NCI-H446 (cell line): ENCODE results near the gene POGZ.
A peak's percentile ranks its signal among the peaks of the same experiment; 100 is the strongest.
"Not testable (repeated sequence)": the region's sequence is repeated elsewhere in the genome, so short reads cannot be mapped to it uniquely, and the experiment has no call there.

ENCODE experiments used
- DNase-seq, 2 experiments: peaks; one replicate each; lab custom pipeline; 2025; lab: John Stamatoyannopoulos, UW

POGZ gene

DNA sequence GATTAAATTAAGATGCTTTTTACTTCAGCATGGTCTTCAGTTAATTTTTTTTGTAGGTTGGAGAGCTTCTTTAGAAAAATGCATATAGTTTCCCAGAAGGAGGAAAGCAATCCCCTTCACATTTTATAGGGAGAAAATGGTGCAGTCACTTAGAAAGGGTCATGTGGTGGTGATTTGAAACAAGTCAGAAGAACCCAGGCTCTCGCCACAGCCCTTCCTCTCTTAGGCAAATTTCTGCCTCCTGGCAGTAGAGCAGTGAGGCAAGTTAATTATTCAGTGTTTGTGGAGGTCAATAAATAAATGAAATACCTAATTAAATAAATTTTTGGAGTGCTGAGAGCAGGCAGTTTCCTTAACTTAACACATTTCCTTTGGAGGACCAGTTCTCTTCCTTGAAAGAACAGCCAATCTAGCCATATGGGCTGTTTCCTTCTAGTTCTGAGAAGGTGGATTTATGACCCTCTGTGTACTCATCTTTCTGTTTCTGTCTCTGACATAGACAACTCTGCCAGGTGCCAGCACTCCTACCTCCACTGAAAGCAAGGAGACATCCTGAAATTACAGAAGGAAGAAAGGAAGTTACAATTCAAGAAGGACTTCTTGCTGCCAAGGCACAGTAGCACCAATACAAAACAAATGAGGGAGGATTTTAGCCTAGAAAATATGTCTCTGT, 19.0 kb upstream of the POGZ start:
- DNase-seq, result no peak

- DNase-seq, result no peak
Observed at GRCh38 chr1:151477066-151477465, 17.8 kb upstream of the POGZ start.

DNA sequence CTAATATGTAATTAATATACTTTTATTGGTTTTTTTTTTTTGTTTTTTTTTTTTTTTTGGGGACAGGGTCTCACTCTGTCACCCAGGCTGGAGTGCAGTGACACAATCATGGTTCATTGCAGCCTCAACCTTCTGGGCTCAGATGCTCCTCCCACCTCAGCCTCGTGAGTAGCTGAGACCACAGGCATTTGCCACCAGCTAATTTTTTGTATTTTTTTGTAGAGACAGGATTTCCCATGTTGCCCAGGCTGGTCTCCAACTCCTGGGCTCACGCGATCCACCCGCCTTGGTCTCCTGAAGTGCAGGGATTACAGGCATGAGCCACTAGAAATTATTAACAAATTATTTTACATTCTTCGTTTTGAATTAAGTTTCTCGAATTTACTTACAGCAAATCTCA, 16.8 kb upstream of the POGZ start:
- DNase-seq, result no peak

DNA sequence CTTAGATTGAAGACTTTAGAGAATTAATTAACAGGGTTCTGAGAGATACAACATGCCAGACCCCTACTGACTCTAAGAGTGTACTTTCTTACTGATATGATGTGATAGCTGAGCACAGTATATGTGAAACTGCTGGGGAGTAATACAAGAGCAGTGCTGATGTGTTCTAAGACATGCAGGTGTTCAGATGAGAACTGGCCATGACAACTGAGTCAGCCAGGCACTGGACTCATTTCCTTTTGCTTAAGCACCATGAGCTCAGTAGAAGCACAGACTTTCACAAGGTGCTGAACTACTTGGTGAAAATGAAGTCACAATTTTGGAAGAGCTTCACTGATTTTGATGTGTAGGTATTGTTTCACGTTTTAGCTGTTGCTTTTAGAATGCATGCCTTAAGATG, 15.9 kb upstream of the POGZ start:
- DNase-seq, result no peak

DNA sequence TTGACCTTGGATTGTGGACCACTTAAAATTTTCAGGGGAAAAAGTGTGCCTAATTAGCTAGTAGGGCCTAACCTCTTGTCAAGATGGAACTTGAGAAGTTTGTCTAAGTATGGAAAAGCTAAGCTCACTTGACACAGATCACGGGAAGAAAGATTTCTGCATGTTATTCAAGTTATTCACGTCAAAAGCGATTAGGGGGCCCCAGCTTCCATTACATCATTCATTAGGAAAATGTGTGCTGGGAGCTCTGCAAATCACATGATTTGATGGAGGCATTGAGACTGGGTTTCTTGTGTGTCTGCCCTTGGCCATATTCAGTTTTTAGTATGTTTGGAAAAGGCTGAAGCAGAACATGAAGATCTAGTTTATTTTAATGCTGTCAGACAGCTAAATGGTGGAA, 15.5 kb upstream of the POGZ start:
- no peak for DNase-seq

- no peak for DNase-seq
Observed at GRCh38 chr1:151472856-151473731, 13.8 kb upstream of the POGZ start.

DNA sequence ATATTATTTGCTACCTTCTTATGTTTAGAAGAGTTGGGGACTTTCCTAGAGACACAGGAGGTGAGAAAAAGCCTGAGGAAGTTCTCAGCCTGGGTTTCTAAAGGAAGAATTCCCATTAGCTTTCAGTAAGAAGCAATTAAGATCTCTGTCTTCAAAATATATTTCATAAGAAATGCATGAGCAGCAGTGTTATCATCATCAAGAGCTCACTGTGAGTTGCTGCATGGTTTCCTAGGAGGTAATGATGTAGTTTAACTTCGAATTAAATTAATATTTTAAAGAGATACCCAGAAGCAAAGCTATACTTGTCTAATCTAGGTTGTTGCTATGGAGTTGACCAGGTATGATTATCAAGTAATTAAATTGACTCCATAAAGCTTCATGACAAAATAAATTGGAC, 5.7 kb upstream of the POGZ start:
- DNase-seq, result no peak

- no peak for DNase-seq
Observed at GRCh38 chr1:151461694-151462093, 2.4 kb upstream of the POGZ start.

DNA sequence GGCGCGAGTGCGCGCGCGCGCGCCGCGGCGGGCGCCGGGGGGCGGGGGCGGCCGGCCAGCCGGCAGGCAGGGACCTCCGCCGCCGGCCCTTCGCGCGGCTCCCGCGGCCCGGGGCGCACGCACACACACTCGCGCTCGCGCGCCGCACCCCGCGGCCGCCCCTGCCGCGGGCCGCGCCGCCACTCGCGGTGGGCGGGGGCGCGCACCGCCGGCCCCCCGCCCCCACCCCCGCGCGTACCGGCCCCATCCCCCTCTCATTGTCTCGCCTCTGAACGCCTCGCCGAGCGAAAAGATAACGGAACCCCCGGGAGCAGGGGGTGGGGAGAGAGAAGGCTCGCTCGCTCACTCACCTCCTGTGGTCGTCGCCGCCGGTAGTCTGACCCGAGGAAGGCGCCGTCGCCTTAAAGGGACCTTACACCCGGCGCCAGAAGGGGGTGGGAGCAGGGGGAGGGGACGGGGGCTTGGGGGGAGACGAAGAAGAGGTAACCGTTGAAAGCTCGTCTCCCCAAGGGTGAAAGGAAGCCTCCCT, 428 bp downstream of the POGZ start:
- peak; percentile 72 to 84 for DNase-seq

DNA sequence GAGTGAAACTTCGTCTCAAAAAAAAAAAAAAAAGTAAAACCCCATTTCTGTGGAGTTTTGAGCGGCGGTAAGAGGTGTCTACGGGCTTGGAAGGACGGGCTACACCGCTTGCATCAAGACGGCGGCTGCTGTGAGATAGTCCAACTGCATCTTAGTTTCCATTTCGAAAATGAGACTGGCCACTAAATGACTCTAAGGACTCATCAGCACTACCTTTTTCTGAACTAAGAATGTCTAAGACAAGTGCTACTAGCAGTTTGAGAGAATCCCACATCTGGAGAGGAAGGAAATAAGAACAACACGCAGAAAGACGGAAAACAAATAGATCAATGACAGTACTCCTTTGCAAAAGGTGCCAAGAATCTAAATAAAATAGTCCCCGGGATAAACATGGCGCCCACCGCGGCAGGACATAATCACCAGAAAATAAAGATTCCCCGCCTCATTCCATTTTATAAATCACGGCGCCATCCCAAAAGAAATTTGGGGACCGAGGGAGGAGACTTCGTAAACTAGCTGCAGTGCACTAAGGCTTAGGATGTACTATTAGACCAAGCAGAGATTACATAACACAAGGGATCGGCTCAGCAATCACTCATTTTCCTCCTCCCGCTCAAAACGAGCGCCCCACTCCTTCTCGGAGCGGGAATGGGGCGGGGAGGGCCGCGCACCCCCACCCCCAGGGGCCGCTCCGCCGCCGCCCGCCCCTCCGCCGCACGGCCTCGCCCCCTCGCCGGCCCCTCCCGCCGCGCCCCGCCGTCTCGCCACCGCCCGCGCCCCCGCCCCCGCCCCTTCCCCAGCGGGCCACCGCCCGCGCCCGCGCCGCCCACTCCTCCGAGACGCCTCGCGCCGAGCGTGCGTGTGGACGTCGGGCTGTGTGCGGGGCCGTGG, 1.1 kb downstream of the POGZ start:
- peak; percentile 78 to 80 for DNase-seq

DNA sequence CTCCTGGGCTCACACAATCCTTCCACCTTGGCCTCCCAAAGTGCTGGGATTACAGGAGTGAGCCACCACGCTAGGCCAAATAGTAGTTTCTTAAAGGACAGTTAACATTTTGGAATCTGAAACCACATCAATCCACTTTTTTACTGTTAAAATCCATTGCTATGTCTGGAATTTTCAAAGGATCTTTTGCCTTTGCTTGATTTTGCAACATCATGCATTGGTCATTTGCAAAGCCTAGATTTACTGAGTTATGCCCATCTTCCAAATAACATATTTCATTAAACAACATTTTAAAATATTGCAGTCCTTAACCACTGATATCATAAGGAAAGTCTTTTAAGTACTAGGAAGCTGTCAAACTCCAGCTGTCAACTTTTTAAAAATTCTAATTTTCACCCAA, 3.3 kb downstream of the POGZ start:
- no peak for DNase-seq

- no peak for DNase-seq
Observed at GRCh38 chr1:151455231-151455630, 4.1 kb downstream of the POGZ start.

- no peak for DNase-seq
Observed at GRCh38 chr1:151447696-151448095, 11.6 kb downstream of the POGZ start.

- no peak for DNase-seq
Observed at GRCh38 chr1:151444783-151445177, 14.5 kb downstream of the POGZ start.

DNA sequence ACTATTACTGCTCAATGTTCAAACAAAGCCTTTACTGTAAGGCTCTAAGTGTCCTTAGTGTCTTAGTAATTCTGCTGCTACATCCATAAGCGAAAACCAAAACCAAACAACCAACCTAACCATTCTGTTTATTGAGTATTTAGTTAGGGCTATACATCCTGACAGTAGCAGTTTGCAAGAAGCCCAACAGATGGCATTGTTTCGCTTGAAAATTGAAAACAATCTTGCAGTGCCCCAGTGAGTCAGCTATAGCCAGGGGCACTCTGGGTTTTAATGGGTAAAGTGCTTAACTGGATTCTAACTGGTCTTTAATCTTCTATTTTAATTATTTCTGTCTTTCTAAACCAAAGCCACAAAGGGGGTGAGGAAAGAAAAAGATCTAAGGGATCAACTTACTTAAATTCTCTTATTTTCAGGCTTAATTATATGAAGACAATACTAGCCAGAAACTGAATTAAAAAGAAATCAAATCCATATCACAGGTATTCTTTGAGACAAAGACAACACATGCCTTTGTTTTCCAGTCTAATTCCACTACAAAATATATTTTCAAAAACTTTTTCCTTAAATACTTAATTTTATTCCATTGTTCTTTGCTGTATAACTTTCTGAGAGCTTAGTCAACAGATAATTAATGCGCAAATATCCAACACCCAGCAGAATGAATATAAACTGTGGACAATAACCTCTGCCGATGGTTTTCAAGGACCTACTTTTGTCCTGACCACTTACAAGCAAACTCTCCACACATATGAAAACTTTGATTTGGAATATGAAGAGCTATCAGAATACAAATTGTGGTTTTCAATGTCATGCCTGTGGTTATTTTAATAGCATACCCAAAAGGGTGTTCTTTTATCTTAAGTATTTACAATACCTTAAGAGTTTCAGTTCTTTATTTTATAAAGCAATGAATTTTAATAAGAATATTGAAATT, 15.2 kb downstream of the POGZ start:
- DNase-seq, result peak; percentile 63 to 82

DNA sequence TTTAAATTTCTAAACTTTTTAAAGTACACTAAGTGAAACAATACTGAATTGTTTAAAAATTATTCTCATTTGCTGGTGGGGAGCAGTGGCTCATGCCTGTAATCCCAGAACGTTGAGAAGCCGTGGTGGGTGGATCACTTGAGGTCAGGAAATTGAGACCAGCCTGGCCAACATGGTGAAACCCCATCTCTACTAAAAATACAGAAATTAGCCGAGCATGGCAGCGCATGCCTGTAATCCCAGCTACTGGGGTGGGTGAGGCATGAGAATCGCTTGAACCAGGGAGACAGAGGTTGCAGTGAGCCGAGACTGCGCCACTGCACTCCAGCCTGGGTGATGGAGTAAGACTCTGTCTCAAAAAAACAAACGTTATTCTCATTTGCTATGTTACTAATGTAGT, 21.9 kb downstream of the POGZ start:
- DNase-seq, result not testable (repeated sequence)

- DNase-seq, result no peak
Observed at GRCh38 chr1:151436985-151437384, 22.3 kb downstream of the POGZ start.

GRCh38 chr1:151435174-151435573, 24.1 kb downstream of the POGZ start:
- no peak for DNase-seq

DNA sequence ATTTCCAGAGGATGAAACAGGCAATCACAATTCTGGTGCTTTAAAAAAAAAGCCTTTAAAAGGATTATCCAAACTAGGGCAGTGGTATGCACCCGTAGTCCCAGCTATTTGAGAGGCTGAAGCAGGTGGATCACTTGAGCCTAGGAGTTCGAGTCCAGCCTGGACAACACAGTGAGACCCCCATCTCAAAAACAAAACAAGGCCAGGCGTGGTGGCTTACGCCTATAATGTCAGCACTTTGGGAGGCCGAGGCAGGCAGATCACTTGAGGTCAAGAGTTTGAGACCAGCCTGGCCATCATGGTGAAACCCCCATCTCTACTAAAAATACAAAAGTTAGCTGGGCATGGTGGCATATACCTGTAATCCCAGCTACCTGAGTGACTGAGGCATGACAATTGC, 25.5 kb downstream of the POGZ start:
- DNase-seq, result not testable (repeated sequence)

DNA sequence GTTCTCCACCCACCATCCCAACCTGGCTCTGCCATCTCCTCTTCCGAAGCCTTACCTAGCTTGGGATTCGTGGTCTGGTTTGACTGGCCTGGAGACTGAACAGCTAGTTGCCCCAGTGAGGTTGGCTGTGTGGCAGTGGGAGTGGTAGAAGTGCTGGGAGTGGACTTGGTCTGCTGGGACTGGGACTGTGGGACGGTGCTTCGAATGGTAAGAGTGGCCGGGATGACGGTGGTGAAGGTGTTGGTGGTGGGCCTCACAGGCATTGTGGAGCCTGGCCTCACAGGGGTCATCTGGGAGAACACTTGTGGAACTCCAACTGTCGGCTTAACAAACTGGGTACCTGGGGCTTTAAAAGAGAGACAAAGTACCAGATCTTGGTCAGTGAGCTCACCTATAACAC, 31.2 kb downstream of the POGZ start:
- DNase-seq, result no peak

DNA sequence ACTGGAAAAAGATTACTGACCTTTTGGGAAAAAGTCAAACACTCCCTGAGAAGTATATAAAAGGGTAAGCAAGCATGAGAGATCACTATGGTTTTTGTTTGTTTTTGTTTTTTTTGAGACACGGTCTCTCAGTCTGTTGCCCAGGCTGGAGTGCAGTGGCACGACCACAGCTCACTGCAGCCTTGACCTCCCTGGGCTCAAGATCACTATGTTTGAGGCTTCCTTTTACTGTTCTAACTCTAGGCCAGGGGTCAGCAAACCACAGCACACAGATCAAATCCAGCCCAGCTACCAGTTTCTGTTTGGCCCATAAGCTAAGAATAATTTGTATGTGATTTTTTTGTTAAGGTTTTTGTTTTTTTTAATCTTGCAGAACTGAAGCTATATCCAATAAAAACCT, 34.2 kb downstream of the POGZ start:
- no peak for DNase-seq
